Colonic mucosa (tissue), 4 donors: ENCODE measurements around the gene AKT1S1. TPM values are rescaled to one million over a fixed set of nuclear protein-coding genes. Genes with fewer than 3 reads are reported as not detected.

Experiments
- DNase-seq: peaks from one replicate; pipeline ENCODE4 v3.0.0-alpha.2; 2020
- H3K27ac ChIP-seq: fragments of 200-600 bp; one replicate; pipeline ENCODE4 v1.8.0; 2021
- H3K27me3 ChIP-seq: fragments of 200-600 bp; one replicate; pipeline ENCODE4 v1.8.0; 2021
- H3K36me3 ChIP-seq: fragments of 200-600 bp; one replicate; pipeline ENCODE4 v1.8.0; 2021
- H3K4me1 ChIP-seq: fragments of 200-600 bp; one replicate; pipeline ENCODE4 v1.8.0; 2021; ENCODE audit warnings: mild to moderate bottlenecking
- H3K4me3 ChIP-seq: fragments of 200-600 bp; one replicate; pipeline ENCODE4 v1.8.0; 2021
- H3K9ac ChIP-seq, 2 donors: one replicate each; pipeline ENCODE4 v1.7.0; 2013; ENCODE audit warnings: control low read depth in 2 of 2, low read depth in 2 of 2, low read length in 2 of 2
- H3K9me3 ChIP-seq: fragments of 200-600 bp; one replicate; pipeline ENCODE4 v1.8.0; 2021
- intact Hi-C: fragments of 100-400 bp; cut with DNase I; formaldehyde crosslinking; loops from one replicate; pipeline ENCODE4 v1.14.1; 2022
- total RNA-seq, 2 donors: library from RNA; stranded (reverse); fragmentation: NEBNext Ultra II Directional in 1 of 2; extraction: Animal tissue kit (Norgen Biotek cat#: 25700) in 1 of 2; gene quantifications; one replicate each; pipeline ENCODE4 v1.2.1, GENCODE V29; 2021
- TF ChIP-seq, protein P1 (sequence below): fragments of 200-600 bp; IDR thresholded peaks from one replicate; pipeline ENCODE4 v1.8.0; 2022; ENCODE audit warnings: antibody characterized with exemption, mild to moderate bottlenecking
- donor health status: healthy.
- donor health status: DM: no; HTN: no; CAD: no.
- donor health status: DM: no; HTN: no; CAD: no.

AKT1S1 gene
- total RNA-seq, 2 donors from 2014 or later, result 32.7 to 74.9 TPM

DNA sequence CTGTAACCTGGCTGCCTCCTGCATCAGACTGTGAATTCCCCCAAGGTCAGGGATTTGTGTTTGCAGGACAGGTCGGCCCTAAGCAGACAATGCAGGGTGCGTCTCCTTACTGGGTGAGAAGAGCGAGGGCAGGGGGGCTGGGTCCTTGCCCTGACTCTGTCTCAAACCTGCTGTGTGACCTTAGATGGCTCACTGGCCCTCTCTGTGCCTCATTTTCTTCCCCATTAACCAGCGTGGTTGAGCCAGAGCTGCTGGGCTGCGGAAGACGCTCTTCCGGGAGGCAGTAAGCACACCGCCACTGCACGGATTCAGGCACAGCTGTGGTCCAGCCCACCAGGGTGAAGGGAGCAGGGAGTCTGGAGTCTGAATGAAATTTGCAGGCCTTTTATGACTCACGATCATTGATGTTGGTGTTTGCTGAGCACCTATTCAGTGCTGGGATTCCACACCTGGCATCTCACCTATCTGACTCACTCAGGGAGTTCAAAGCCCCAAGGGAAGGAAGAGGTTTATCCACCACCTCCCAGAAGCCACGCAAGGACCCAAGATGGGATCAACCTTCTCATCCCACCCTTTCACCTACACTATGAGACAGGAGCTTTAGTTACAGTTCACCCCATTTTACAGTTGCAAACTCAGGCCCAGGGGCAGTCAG is 2.5 kb downstream of the AKT1S1 start:
- Histone ChIP-seq H3K27me3 (no peaks in the 10 kb centered on the region), H3K36me3 (no peaks in the 10 kb centered on the region), H3K4me1 (peaks cover 11% of the 10 kb centered on the region), H3K9me3 (no peaks in the 10 kb centered on the region), H3K9ac (peak overlapping the region in 1 of 2 donors; percentile 33), H3K27ac (no peak overlapping the region), H3K4me3 (no peak overlapping the region)
- DNase-seq, result no peak
- intact Hi-C loops, result no loop called here
- TF ChIP-seq, protein P1, sequence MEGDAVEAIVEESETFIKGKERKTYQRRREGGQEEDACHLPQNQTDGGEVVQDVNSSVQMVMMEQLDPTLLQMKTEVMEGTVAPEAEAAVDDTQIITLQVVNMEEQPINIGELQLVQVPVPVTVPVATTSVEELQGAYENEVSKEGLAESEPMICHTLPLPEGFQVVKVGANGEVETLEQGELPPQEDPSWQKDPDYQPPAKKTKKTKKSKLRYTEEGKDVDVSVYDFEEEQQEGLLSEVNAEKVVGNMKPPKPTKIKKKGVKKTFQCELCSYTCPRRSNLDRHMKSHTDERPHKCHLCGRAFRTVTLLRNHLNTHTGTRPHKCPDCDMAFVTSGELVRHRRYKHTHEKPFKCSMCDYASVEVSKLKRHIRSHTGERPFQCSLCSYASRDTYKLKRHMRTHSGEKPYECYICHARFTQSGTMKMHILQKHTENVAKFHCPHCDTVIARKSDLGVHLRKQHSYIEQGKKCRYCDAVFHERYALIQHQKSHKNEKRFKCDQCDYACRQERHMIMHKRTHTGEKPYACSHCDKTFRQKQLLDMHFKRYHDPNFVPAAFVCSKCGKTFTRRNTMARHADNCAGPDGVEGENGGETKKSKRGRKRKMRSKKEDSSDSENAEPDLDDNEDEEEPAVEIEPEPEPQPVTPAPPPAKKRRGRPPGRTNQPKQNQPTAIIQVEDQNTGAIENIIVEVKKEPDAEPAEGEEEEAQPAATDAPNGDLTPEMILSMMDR, result no peak

DNA sequence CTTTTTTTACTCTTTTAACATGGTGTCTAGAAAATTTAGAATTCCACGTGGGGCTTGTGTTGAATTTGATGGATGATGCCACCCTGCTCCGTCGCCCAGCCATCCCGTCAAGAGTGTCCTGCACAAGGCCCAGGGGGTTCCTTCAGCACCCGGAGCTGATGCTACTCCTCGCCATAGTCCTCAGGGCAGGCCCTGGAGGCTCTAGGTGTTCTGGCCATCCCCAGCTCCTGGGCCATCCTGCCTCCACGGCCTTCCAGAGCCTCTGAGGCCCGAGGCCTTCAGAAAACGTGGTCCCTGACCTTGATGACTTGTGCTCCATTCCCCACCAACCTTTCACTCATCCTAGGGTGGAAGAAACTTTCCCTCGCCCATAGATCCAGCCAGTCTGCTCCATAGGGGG is 3.3 kb downstream of the AKT1S1 start:
- no peaks in the 10 kb centered on the region for H3K36me3 ChIP-seq
- H3K4me1 ChIP-seq, result peaks cover 11% of the 10 kb centered on the region
- no peak for DNase-seq
- no peak overlapping the region for H3K4me3 ChIP-seq
- H3K27ac ChIP-seq, result no peak overlapping the region
- H3K9ac ChIP-seq, result no peak overlapping the region
- TF ChIP-seq, protein P1, result no peak
- intact Hi-C loops, result no loop called here
- H3K27me3 ChIP-seq, result no peaks in the 10 kb centered on the region
- H3K9me3 ChIP-seq, result no peaks in the 10 kb centered on the region

DNA sequence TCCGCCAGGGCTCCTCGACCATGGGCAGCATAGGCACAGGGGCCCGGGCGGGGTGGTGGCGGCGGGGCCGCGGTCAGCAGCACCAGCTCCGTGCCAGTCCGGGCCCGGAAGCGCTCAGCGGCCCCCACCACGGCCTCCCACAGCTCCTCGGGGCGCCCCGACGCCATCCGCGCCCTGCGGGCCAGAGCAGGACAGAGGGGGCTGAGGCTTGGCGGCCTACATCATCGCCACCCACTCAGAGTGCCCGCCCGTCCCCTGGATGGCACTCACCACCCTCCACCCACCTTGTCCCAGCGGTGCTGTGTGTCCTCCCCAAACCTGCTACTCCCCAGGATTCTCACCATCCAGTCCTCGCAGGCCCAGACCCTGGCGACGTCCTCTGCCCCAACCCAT is 4.0 kb downstream of the AKT1S1 start:
- Histone ChIP-seq H3K9me3 (no peaks in the 10 kb centered on the region), H3K9ac (no peak overlapping the region), H3K36me3 (no peaks in the 10 kb centered on the region), H3K4me1 (peaks cover 7% of the 10 kb centered on the region), H3K27me3 (no peaks in the 10 kb centered on the region), H3K27ac (no peak overlapping the region), H3K4me3 (no peak overlapping the region)
- TF ChIP-seq, protein P1, result no peak
- DNase-seq, result no peak
- intact Hi-C loops, result no loop called here

DNA sequence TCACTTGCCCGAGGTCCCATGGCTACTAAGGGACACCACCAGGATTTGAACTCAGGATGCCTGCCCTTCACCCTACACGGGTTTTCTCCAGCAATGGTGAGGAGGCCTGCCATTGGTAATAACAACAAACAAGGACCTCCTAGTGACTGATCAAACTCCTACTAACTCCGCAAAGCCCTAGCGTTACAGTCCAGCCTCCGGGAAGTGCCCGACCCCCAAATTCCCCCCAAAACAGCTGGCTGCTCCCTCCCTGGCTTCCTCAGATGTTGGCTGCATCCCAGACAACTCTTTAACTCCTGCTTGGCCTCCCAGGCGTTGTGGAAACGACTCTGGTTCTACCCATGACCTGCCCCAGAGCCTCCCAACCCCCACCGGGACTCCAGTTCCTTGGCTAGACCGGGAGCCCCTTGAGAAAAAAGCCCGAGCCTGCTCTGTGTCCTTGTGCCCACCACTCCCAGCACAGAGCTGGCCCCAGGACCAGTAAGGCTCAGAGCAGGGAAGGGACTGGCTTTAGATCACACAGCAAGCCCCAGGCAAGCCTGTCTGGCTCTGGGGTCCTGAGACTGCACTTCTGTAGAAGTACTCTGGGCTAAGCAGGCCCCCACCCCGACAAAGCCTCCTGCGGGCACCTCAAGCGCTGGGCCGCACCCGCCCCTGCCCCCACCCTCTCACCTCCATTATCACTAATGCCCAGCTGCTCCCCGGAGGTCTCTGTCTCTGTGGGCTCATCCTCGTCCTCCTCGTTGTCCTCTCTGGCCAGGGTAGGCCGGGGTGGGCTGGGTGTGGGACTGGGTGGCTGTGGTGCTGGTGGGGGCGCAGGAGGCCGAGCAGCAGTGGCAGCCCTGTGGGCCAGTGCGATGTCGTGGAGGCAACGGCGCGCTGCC is 4.7 kb downstream of the AKT1S1 start:
- Histone ChIP-seq H3K27me3 (no peaks in the 10 kb centered on the region), H3K4me3 (no peak overlapping the region), H3K4me1 (peaks cover 7% of the 10 kb centered on the region), H3K27ac (no peak overlapping the region), H3K36me3 (no peaks in the 10 kb centered on the region), H3K9me3 (no peaks in the 10 kb centered on the region), H3K9ac (no peak overlapping the region)
- intact Hi-C loops, result no loop called here
- DNase-seq, result no peak
- TF ChIP-seq, protein P1, result no peak

DNA sequence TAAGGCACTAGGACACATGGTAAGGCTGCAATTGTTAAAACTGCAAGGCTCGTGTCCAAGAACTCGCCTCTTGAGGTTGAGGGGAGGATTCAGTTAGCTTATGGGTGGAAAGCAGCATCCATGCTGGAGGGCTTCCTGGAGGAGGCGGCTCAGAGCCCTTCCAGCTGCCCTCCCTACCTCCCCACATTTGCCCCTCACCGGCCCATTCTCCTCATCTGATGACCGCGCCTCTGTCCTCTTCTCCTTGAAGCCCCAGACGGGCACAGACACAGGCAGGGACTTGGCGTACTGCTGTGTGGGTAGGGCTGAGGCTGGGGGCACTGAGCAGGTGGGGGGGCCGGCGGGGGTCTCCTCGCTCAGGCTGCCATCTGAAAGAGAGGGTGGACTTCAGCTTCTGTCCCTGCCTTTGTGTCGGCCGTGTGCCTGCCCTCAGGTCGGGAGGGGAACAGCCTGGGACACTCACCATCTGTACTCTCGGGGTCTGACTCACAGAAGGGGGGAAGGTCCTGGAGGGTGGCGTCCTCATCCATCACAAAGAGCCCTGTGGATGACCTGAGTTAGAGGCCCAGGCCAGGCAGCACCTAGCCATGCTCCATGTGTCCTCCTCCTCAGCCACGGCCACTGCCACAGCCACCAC is 5.7 kb downstream of the AKT1S1 start:
- DNase-seq, result no peak
- intact Hi-C loops, result no loop called here
- H3K9me3 ChIP-seq, result no peaks in the 10 kb centered on the region
- H3K27ac ChIP-seq, result no peak overlapping the region
- no peak overlapping the region for H3K4me3 ChIP-seq
- H3K4me1 ChIP-seq, result peaks cover 7% of the 10 kb centered on the region
- H3K27me3 ChIP-seq, result no peaks in the 10 kb centered on the region
- no peak overlapping the region for H3K9ac ChIP-seq
- TF ChIP-seq, protein P1, result no peak
- no peaks in the 10 kb centered on the region for H3K36me3 ChIP-seq
